AG04449 (cell line): Measurements from ENCODE around the gene BTG4.

Experiments
- CTCF ChIA-PET: fragments of 350-600 bp; formaldehyde crosslinking; extraction: SDS; loops from one replicate; lab custom pipeline; 2021; ENCODE audit warnings: antibody characterized with exemption; lab: Yijun Ruan, JAX
- POLR2A ChIA-PET: fragments of 400-600, 350-600 bp; formaldehyde crosslinking; extraction: SDS; loops from one replicate; lab custom pipeline; 2020; ENCODE audit warnings: antibody characterized with exemption, inconsistent platforms; lab: Yijun Ruan, JAX
- DNase-seq: peaks from one replicate; pipeline ENCODE4 v3.0.0-alpha.2; 2010; ENCODE audit warnings: low read depth, low spot score
- H3K4me3 ChIP-seq: 2 replicates; pipeline ENCODE4 v1.5.1; 2011; ENCODE audit warnings: low read depth, mild to moderate bottlenecking, control low read depth, low read length
- TF ChIP-seq, protein P1 (sequence below): IDR thresholded peaks from one replicate; pipeline ENCODE4 v1.5.1; 2011; ENCODE audit warnings: mild to moderate bottlenecking, moderate library complexity, low read length, control low read depth, inconsistent platforms; ENCODE audit not compliant: insufficient read depth; ENCODE audit errors: missing control alignments

The BTG4 gene

DNA sequence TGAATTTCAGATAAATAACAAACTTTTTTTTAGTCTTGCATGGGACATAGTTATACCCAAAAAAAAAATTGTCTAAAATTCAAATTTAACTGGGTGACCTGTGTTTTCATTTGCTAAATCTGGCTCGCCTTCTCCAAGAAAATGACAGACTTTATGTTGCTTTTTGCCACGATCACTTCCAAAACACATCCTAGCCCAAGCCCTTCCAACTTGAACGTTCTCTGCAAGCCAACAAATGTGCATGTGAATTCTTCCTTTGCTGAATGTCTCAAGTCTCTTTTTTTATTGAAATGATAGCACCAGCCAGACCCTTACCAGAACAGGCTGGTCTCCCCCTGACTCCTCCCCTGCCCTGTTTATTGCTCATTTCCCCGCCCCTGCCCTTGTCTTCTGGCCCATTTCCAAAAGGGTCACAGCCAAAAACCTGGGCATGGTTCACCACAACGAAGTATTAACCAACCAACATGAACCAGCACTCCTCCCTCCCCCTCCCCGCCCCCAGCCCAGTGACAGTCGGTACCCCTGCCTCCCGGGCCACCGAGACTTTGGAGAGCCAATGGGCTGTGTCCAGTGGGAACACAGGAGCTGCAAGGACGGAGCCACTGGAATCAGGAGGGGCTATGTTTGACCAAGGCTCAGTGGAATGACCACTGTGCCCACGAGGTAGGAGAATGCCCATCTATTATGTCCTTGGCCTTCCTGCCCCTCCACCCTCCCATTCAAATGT is 63.2 kb downstream of the BTG4 start:
- CTCF ChIA-PET, result interaction anchor here (2.4 to 3.7 kb wide), 3 partner anchors 12 to 166 kb away, joined by 17 to 31 read pairs (median 19); no protein-coding TSS in a partner anchor
- TF ChIP-seq, protein P1, sequence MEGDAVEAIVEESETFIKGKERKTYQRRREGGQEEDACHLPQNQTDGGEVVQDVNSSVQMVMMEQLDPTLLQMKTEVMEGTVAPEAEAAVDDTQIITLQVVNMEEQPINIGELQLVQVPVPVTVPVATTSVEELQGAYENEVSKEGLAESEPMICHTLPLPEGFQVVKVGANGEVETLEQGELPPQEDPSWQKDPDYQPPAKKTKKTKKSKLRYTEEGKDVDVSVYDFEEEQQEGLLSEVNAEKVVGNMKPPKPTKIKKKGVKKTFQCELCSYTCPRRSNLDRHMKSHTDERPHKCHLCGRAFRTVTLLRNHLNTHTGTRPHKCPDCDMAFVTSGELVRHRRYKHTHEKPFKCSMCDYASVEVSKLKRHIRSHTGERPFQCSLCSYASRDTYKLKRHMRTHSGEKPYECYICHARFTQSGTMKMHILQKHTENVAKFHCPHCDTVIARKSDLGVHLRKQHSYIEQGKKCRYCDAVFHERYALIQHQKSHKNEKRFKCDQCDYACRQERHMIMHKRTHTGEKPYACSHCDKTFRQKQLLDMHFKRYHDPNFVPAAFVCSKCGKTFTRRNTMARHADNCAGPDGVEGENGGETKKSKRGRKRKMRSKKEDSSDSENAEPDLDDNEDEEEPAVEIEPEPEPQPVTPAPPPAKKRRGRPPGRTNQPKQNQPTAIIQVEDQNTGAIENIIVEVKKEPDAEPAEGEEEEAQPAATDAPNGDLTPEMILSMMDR, result no peak
- no peak for DNase-seq
- H3K4me3 ChIP-seq, result no peak overlapping the region
- POLR2A ChIA-PET, result no interaction called here

DNA sequence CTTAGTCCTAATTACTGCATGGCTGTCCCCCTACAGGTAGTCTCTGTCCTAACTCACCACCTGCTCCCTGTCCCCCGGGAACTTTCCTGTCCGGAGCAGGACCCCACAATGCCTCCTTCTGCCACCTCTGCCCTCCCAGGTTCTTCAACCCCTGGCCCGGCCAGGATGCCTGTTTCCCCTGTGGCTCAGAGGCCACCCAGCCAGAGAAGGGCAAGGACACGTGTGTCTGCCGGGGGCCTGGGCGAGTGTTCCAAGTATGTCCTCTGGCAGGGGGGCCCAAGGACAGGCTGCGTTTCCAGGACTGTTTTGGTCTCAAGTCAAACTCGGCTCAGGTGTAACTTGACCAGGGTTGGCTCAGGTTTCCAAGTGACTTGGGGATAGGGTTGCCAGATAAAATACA is 63.8 kb downstream of the BTG4 start:
- no peak for DNase-seq
- CTCF ChIA-PET, result interaction anchor here (1.0 to 4.4 kb wide), 5 partner anchors 7 to 395 kb away, joined by 3 to 188 read pairs (median 31); no protein-coding TSS in a partner anchor
- TF ChIP-seq, protein P1, result no peak
- POLR2A ChIA-PET, result no interaction called here
- no peak overlapping the region for H3K4me3 ChIP-seq

DNA sequence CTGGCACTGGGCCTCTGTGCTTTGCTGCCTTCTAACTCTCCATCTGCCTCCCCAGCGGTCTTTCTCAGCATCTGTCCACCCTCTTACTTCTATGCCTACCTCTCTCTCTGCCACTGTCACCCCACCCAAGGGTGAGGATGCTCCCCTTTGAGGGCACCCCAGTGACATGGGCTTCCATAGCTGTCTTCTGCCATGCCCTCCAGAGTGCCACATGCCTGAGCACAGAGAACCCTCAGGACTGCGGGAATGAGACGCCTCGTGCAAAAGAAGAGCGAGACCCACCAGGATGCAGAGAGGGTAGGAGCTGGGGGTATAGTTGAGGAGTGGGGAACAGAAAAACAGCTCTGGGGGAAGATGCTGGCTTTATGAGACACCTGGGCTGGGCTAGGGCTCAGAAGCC is 64.3 kb downstream of the BTG4 start:
- ChIA-PET POLR2A (no interaction called here), CTCF (interaction anchor here (0.7 to 4.4 kb wide), 7 partner anchors 8 to 395 kb away, joined by 3 to 188 read pairs (median 26); no protein-coding TSS in a partner anchor)
- H3K4me3 ChIP-seq, result no peak overlapping the region
- no peak for DNase-seq
- TF ChIP-seq, protein P1, result no peak

DNA sequence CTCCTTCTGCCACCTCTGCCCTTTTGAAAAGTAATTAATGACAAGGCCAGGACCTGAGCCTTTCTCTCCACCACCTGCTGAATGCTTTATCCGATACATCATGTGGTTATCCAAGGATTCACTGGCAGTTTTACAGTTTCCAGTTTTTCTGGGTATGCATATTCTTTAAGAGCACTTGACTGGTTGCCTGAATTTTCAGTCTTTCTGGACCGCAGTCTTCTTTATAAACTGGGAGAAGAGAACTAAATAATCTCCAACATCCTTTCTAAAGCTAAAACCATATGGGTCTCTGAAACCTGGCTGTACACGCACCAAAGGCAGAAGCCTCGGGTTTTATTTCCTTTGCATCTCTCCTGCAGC is 65.1 kb downstream of the BTG4 start:
- H3K4me3 ChIP-seq, result no peak overlapping the region
- POLR2A ChIA-PET, result no interaction called here
- CTCF ChIA-PET, result interaction anchor here (0.6 to 4.4 kb wide), 19 partner anchors 8 to 395 kb away, joined by 3 to 188 read pairs (median 4); no protein-coding TSS in a partner anchor
- TF ChIP-seq, protein P1, result no peak
- no peak for DNase-seq

DNA sequence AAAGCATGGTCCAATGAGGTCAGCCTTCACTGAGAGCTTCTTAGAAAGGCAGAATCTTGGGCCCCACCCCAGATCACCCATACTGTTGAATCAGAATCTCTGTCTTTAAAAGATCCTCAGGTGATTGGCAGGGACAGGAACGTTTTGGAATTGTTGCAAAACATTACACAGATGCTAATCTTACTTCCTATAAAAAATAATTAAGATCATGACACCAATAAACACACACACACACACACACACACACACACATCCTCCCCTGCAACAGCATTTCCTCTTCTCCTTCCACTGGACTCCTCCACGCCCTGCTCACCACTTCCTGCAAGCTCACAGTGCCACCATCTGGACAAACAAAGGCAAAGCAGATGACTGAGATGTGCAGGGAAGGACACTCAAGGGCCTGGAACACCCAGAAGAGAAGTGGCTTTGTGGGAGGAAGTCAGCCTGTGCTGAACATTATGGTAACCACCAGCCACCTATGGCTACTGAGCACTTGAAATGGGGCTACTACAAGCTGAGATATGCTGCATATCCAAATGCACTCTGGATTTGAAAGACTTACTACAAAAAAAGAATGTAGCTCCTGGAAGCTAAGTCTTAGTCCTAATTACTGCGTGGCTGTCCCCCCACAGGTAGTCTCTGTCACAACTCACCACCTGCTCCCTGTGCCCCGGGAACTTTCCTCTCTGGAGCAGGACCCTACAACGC is 65.6 kb downstream of the BTG4 start:
- H3K4me3 ChIP-seq, result no peak overlapping the region
- POLR2A ChIA-PET, result no interaction called here
- TF ChIP-seq, protein P1, result peak; percentile 96
- DNase-seq, result peak; percentile 54
- CTCF ChIA-PET, result interaction anchor here (0.5 to 4.4 kb wide), 30 partner anchors 9 to 1001 kb away, joined by 3 to 188 read pairs (median 3); no protein-coding TSS in a partner anchor

DNA sequence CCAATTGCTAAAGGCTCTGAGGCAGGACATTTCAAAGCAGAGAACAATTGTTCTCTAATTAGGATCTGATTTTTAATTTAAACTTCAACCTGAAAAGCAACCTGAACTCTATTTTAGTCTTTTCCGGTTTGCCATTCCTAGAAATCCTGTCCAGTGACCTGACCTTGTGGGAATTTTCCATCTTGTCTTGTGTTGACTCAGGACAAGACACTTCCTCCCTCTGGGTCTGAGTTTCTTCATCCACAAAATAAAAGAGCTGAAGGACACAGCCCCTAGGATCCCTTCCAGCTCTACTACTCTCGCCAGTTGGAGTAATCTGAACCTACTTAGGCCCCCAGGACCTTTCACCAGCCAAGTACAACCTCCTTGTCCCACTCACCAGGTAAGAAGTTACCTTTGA is 66.6 kb downstream of the BTG4 start:
- H3K4me3 ChIP-seq, result no peak overlapping the region
- POLR2A ChIA-PET, result no interaction called here
- no peak for DNase-seq
- TF ChIP-seq, protein P1, result no peak
- CTCF ChIA-PET, result interaction anchor here (0.6 to 4.4 kb wide), 17 partner anchors 8 to 398 kb away, joined by 3 to 188 read pairs (median 4); no protein-coding TSS in a partner anchor
